ENCODE results near the gene HOXD10.

The HOXD10 gene

GRCh38 chr2:176089843-176090395, 26.7 kb upstream of the HOXD10 start:
- Histone ChIP-seq H3K27ac (replicated peaks) (no peak overlapping the region), H3K27me3 (ENCODE audit: insufficient read depth, poor library complexity, severe bottlenecking) (peaks cover 89% of the 10 kb centered on the region), H3K4me3 (replicated peaks; ENCODE audit: insufficient read depth, low read length) (no peak overlapping the region)
- no peak for TF ChIP-seq GABPA (IDR thresholded peaks at IDR 0.05; ENCODE audit: low read depth)
- no peak for TF ChIP-seq CTCF (IDR thresholded peaks at IDR 0.05; ENCODE audit: insufficient read depth, low read length)
- no peak for TF ChIP-seq SPI1 (IDR thresholded peaks at IDR 0.05; ENCODE audit: borderline replicate concordance, low read depth)
- TF ChIP-seq REST (IDR thresholded peaks at IDR 0.05; ENCODE audit: insufficient replicate concordance, low read depth): no peak
- no peak for TF ChIP-seq POLR2AphosphoS5 (IDR thresholded peaks at IDR 0.05; ENCODE audit: low read depth)
- no peak for DNase-seq (ENCODE audit: low read depth in 1 of 2, low spot score in 1 of 2)

GRCh38 chr2:176090862-176091261, 25.7 kb upstream of the HOXD10 start:
- H3K4me3 ChIP-seq (replicated peaks; ENCODE audit: insufficient read depth, low read length): no peak overlapping the region
- no peak for TF ChIP-seq REST (IDR thresholded peaks at IDR 0.05; ENCODE audit: insufficient replicate concordance, low read depth)
- TF ChIP-seq GABPA (IDR thresholded peaks at IDR 0.05; ENCODE audit: low read depth): no peak
- no peak for TF ChIP-seq POLR2AphosphoS5 (IDR thresholded peaks at IDR 0.05; ENCODE audit: low read depth)
- no peak for TF ChIP-seq SPI1 (IDR thresholded peaks at IDR 0.05; ENCODE audit: borderline replicate concordance, low read depth)
- no peak overlapping the region for H3K27ac ChIP-seq (replicated peaks)
- no peak for DNase-seq (ENCODE audit: low read depth in 1 of 2, low spot score in 1 of 2)
- H3K27me3 ChIP-seq (ENCODE audit: insufficient read depth, poor library complexity, severe bottlenecking): peaks cover 88% of the 10 kb centered on the region

GRCh38 chr2:176091329-176092258, 25.0 kb upstream of the HOXD10 start:
- Histone ChIP-seq H3K27ac (replicated peaks) (no peak overlapping the region), H3K4me3 (replicated peaks; ENCODE audit: insufficient read depth, low read length) (no peak overlapping the region), H3K27me3 (ENCODE audit: insufficient read depth, poor library complexity, severe bottlenecking) (peaks cover 88% of the 10 kb centered on the region)
- no peak for TF ChIP-seq REST (IDR thresholded peaks at IDR 0.05; ENCODE audit: insufficient replicate concordance, low read depth)
- no peak for TF ChIP-seq POLR2AphosphoS5 (IDR thresholded peaks at IDR 0.05; ENCODE audit: low read depth)
- TF ChIP-seq SPI1 (IDR thresholded peaks at IDR 0.05; ENCODE audit: borderline replicate concordance, low read depth): no peak
- no peak for TF ChIP-seq CTCF (IDR thresholded peaks at IDR 0.05; ENCODE audit: insufficient read depth, low read length)
- TF ChIP-seq GABPA (IDR thresholded peaks at IDR 0.05; ENCODE audit: low read depth): no peak
- no peak for DNase-seq (ENCODE audit: low read depth in 1 of 2, low spot score in 1 of 2)

Data from HL-60 (cell line).